ENCODE results near the gene THSD4. TPM values are rescaled to one million over a fixed set of nuclear protein-coding genes. Genes with fewer than 3 reads are reported as not detected.
A peak's percentile ranks its signal among the peaks of the same experiment; 100 is the strongest.

The THSD4 gene
- polyA plus RNA-seq, 1 donor (not counting 4 experiments of a cell fraction or from before 2014, with no cell fraction given), result 24.5 TPM

DNA sequence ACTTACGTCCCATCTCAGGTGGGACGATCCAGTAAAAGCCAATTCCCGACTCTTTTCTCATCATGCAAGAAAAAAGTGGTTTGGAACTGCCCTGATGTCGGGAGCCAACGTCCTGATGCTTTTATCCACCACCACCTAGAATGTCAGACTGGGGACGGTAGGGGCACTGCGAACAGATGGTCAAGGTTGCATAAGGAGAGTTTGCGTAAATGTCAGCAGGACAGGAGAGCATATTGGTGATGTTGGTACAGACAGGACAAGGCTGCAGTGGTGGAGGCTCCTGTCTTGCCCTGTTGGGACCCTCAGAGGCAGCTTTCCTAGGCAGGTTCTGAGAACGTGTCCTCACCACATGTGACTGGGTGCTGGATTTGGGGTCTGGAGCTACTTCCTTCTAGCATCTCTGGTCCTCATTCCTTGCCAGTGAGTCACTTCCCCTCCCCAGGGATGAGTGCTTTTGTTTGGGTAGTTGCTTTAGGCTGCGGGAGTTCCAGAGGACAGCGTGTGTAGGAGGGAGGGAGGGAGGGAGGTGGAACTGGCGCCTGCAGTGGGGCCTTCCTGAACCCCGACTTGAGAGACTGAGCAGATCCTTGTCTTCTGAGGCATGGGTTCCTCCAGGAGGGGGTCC, 21.0 kb downstream of the THSD4 start:
- Histone ChIP-seq H3K4me3 (ENCODE audit: control insufficient read depth in 2 of 3, extremely low read depth in 1 of 3, insufficient read depth in 2 of 3, low read depth in 1 of 3, low read length in 3 of 3) (no peak overlapping the region), H3K4me1 (ENCODE audit: control insufficient read depth, extremely low read depth, insufficient read depth, low read length) (peaks cover 49% of the 10 kb centered on the region), H3K9me1 (ENCODE audit: control insufficient read depth, extremely low read depth, insufficient read depth, low read length) (no peaks in the 10 kb centered on the region), H3K36me3 (ENCODE audit: control insufficient read depth in 2 of 2, extremely low read depth in 1 of 2, insufficient read depth in 2 of 2, low read length in 2 of 2) (peaks cover 6% of the 10 kb centered on the region in 2 experiments), H3K27ac (ENCODE audit: control insufficient read depth, insufficient read depth, low read length) (peak overlapping the region; percentile 78), H3K27me3 (ENCODE audit: control insufficient read depth, extremely low read depth, insufficient read depth, low read length) (no peaks in the 10 kb centered on the region), H3K9me3 (ENCODE audit: control insufficient read depth, low read depth, low read length) (no peaks in the 10 kb centered on the region), H2AFZ (ENCODE audit: control insufficient read depth, low read length) (peak overlapping the region; percentile 21), H3K9ac (ENCODE audit: control insufficient read depth, extremely low read depth, insufficient read depth, low read length) (peak overlapping the region; percentile 53), H3K4me2 (ENCODE audit: control insufficient read depth, extremely low read depth, insufficient read depth, low read depth, low read length) (peak overlapping the region; percentile 22), H3K79me2 (ENCODE audit: control insufficient read depth, insufficient read depth, low read length) (peaks cover 69% of the 10 kb centered on the region), H4K20me1 (ENCODE audit: control insufficient read depth, extremely low read depth, insufficient read depth, low read length) (no peaks in the 10 kb centered on the region)
- TF ChIP-seq EZH2 (IDR thresholded peaks at IDR 0.05; ENCODE audit: low read length), result no peak
- TF ChIP-seq, protein P1, sequence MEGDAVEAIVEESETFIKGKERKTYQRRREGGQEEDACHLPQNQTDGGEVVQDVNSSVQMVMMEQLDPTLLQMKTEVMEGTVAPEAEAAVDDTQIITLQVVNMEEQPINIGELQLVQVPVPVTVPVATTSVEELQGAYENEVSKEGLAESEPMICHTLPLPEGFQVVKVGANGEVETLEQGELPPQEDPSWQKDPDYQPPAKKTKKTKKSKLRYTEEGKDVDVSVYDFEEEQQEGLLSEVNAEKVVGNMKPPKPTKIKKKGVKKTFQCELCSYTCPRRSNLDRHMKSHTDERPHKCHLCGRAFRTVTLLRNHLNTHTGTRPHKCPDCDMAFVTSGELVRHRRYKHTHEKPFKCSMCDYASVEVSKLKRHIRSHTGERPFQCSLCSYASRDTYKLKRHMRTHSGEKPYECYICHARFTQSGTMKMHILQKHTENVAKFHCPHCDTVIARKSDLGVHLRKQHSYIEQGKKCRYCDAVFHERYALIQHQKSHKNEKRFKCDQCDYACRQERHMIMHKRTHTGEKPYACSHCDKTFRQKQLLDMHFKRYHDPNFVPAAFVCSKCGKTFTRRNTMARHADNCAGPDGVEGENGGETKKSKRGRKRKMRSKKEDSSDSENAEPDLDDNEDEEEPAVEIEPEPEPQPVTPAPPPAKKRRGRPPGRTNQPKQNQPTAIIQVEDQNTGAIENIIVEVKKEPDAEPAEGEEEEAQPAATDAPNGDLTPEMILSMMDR (optimal IDR thresholded peaks at IDR 0.05 in 1 of 3, IDR thresholded peaks at IDR 0.05 in 1 of 3, conservative IDR thresholded peaks at IDR 0.05 in 1 of 3; ENCODE audit: extremely low read depth in 1 of 3, insufficient read depth in 2 of 3, low read length in 3 of 3), result no peak
- FAIRE-seq (peak; percentile 83), DNase-seq (ENCODE audit: low read depth, low spot score) (peak; percentile 58)
- dilution Hi-C loops (cut with MboI; ENCODE audit: extremely low pct_ligation_motif_present, low sequenced_read_pairs), result no loop called here

DNA sequence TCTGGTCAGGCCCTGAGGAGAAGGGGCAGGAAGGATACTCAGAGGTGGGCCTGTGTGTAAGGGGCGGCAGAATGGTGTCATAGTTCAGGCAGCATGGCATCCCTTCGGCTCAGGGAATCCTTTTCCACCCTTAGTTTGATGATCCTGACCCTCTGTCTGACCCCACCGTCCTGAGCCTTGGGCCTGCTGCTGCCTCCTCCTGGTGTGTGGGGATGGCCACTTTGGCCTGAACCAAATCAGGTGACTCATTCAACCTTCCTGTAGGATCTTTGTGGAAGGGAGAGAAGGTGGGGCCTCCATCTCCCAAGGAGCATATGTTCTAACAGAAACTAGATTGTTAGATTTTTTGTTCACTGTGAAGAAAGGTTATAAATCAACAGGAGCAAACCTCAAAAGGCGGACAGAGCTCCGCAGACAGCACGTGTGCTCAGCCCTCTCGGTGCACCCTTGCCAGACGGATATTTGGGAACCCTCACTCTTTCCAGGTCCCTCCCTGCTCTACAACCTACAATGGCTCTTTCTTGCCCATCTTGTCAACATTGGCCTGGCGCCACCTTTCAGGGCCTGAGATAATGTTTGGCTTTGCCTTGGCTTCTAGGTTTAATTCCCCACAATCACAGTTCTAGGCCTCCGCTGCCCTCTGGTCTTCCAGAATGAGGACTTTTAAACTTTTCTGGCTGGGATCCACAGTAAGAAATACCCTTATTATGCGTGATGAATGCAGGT, 21.7 kb downstream of the THSD4 start:
- no peak for FAIRE-seq
- H3K4me2 ChIP-seq (ENCODE audit: control insufficient read depth, extremely low read depth, insufficient read depth, low read depth, low read length), result peak overlapping the region; percentile 22
- no peak for DNase-seq (ENCODE audit: low read depth, low spot score)
- peaks cover 6% of the 10 kb centered on the region in 2 experiments for H3K36me3 ChIP-seq (ENCODE audit: control insufficient read depth in 2 of 2, extremely low read depth in 1 of 2, insufficient read depth in 2 of 2, low read length in 2 of 2)
- TF ChIP-seq EZH2 (IDR thresholded peaks at IDR 0.05; ENCODE audit: low read length), result no peak
- TF ChIP-seq, protein P1 (optimal IDR thresholded peaks at IDR 0.05 in 1 of 3, IDR thresholded peaks at IDR 0.05 in 1 of 3, conservative IDR thresholded peaks at IDR 0.05 in 1 of 3; ENCODE audit: extremely low read depth in 1 of 3, insufficient read depth in 2 of 3, low read length in 3 of 3), result peak; percentile 19 to 48 (median 26)
- H4K20me1 ChIP-seq (ENCODE audit: control insufficient read depth, extremely low read depth, insufficient read depth, low read length), result no peaks in the 10 kb centered on the region
- no peaks in the 10 kb centered on the region for H3K9me3 ChIP-seq (ENCODE audit: control insufficient read depth, low read depth, low read length)
- no peaks in the 10 kb centered on the region for H3K27me3 ChIP-seq (ENCODE audit: control insufficient read depth, extremely low read depth, insufficient read depth, low read length)
- H3K79me2 ChIP-seq (ENCODE audit: control insufficient read depth, insufficient read depth, low read length), result peaks cover 66% of the 10 kb centered on the region
- peak overlapping the region; percentile 78 for H3K27ac ChIP-seq (ENCODE audit: control insufficient read depth, insufficient read depth, low read length)
- H3K9ac ChIP-seq (ENCODE audit: control insufficient read depth, extremely low read depth, insufficient read depth, low read length), result peak overlapping the region; percentile 53
- H2AFZ ChIP-seq (ENCODE audit: control insufficient read depth, low read length), result peak overlapping the region; percentile 21
- dilution Hi-C loops (cut with MboI; ENCODE audit: extremely low pct_ligation_motif_present, low sequenced_read_pairs), result no loop called here
- H3K4me1 ChIP-seq (ENCODE audit: control insufficient read depth, extremely low read depth, insufficient read depth, low read length), result peaks cover 42% of the 10 kb centered on the region
- H3K9me1 ChIP-seq (ENCODE audit: control insufficient read depth, extremely low read depth, insufficient read depth, low read length), result no peaks in the 10 kb centered on the region
- peak overlapping the region in 1 of 3 experiments; percentile 29 for H3K4me3 ChIP-seq (ENCODE audit: control insufficient read depth in 2 of 3, extremely low read depth in 1 of 3, insufficient read depth in 2 of 3, low read depth in 1 of 3, low read length in 3 of 3)
